Karpas-422 (cell line): ENCODE measurements around the gene MRAS. TPM values are rescaled to one million over a fixed set of nuclear protein-coding genes. Genes with fewer than 3 reads are reported as not detected.

Experiments
- DNase-seq: peaks from one replicate; pipeline ENCODE4 v3.0.0-alpha.2; 2015
- H2AFZ ChIP-seq: fragments of 200-600 bp; sonication (generic); 2 replicates; pipeline ENCODE4 v1.6.1; 2014; ENCODE audit warnings: antibody characterized with exemption, low read length, mixed read lengths
- H3K27ac ChIP-seq: fragments of 200-600 bp; sonication (generic); 2 replicates; pipeline ENCODE4 v1.5.1; 2014; ENCODE audit warnings: mild to moderate bottlenecking, low read length, moderate library complexity
- H3K27me3 ChIP-seq: fragments of 200-600 bp; sonication (generic); 2 replicates; pipeline ENCODE4 v1.6.1; 2014; ENCODE audit warnings: low read length, mixed read lengths
- H3K36me3 ChIP-seq: fragments of 200-600 bp; sonication (generic); 2 replicates; pipeline ENCODE4 v1.6.1; 2014; ENCODE audit warnings: low read length, mixed read lengths; ENCODE audit not compliant: insufficient read depth
- H3K4me1 ChIP-seq: fragments of 200-600 bp; sonication (generic); 2 replicates; pipeline ENCODE4 v1.6.1; 2014; ENCODE audit warnings: mild to moderate bottlenecking, low read length, mixed read lengths
- H3K4me2 ChIP-seq: fragments of 200-600 bp; sonication (generic); 2 replicates; pipeline ENCODE4 v1.6.1; 2014; ENCODE audit warnings: low read length, low read depth, mild to moderate bottlenecking; ENCODE audit not compliant: poor library complexity, severe bottlenecking
- H3K4me3 ChIP-seq: fragments of 200-600 bp; sonication (generic); 2 replicates; pipeline ENCODE4 v1.5.1; 2014; ENCODE audit warnings: mild to moderate bottlenecking, antibody characterized with exemption, low read length, mixed read lengths
- H3K79me2 ChIP-seq: fragments of 200-600 bp; sonication (generic); 2 replicates; pipeline ENCODE4 v1.6.1; 2014; ENCODE audit warnings: mild to moderate bottlenecking, low read length, mixed read lengths
- H3K9ac ChIP-seq: fragments of 200-600 bp; sonication (generic); 2 replicates; pipeline ENCODE4 v1.6.0; 2014; ENCODE audit warnings: low read length
- H3K9me2 ChIP-seq: fragments of 200-600 bp; sonication (generic), shearing (Covaris generic); replicated peaks from 2 replicates; pipeline ENCODE4 v1.6.0; 2014; ENCODE audit warnings: mild to moderate bottlenecking, low read length, moderate library complexity; ENCODE audit not compliant: insufficient read depth
- H3K9me3 ChIP-seq: fragments of 300-700, 200-600 bp; sonication (generic); 2 replicates; pipeline ENCODE4 v1.6.1; 2014; ENCODE audit warnings: low read length, mixed read lengths
- H4K20me1 ChIP-seq: fragments of 200-600 bp; sonication (generic); 2 replicates; pipeline ENCODE4 v1.6.1; 2014; ENCODE audit warnings: mild to moderate bottlenecking, antibody characterized with exemption, low read length, low read depth; ENCODE audit not compliant: insufficient read depth
- total RNA-seq: library from RNA; depleted of rRNA; stranded (reverse); fragments of >200 nt; shearing (Covaris generic); gene quantifications from 2 replicates; pipeline ENCODE4 v1.2.3, GENCODE V29; 2014; ENCODE audit warnings: low replicate concordance

MRAS gene
- total RNA-seq, 1 experiment from 2014 or later: not detected

DNA sequence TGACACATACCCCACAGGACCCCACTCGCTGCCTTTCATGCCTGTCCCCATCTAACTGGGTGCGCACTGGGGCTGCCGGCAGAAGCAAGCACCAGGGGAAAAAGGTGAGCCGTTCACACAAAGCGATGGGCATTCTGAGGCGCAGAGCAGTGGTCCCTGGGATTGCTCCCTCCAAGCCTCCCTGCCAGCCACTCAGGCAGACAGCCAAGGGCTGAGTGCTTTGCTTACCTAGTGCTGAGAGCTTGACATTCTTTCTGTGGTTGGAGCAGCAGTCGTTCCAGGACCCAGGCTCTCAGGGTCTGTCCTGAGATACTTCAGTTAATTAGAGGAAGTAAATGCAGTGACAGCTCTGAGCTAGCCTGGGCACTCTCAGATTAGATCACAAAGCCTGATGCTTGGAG, 91.7 kb downstream of the MRAS start:
- Histone ChIP-seq H3K9ac (no peak overlapping the region), H3K9me2 (no peaks in the 10 kb centered on the region), H3K9me3 (no peaks in the 10 kb centered on the region), H3K27ac (no peak overlapping the region), H3K4me3 (no peak overlapping the region), H3K79me2 (no peaks in the 10 kb centered on the region), H3K4me2 (no peak overlapping the region), H3K4me1 (no peaks in the 10 kb centered on the region), H3K36me3 (no peaks in the 10 kb centered on the region), H4K20me1 (no peaks in the 10 kb centered on the region), H2AFZ (no peak overlapping the region), H3K27me3 (no peaks in the 10 kb centered on the region)
- no peak for DNase-seq

DNA sequence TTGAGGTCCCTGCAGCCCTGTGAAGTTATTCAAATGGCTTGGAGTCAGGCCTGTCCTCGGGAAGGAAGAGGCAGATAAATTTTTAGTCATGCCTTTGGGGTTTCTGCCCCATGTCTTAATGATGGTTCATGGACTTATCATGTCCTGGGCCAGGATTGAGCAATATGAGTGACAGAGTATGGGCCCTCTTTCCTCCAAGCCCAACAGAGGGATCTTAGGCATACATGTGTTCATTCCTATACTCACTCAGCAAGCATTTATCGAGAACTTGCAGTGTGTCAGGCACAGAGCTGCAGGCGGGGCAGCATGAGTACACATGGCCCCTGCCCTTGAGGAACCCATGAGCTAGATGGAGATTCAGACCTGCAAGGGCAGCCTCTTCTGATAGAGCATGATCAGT, 92.2 kb downstream of the MRAS start:
- Histone ChIP-seq H3K27me3 (no peaks in the 10 kb centered on the region), H3K4me3 (no peak overlapping the region), H3K9me3 (no peaks in the 10 kb centered on the region), H3K36me3 (no peaks in the 10 kb centered on the region), H3K4me2 (no peak overlapping the region), H3K27ac (no peak overlapping the region), H2AFZ (no peak overlapping the region), H3K9me2 (no peaks in the 10 kb centered on the region), H3K79me2 (no peaks in the 10 kb centered on the region), H4K20me1 (no peaks in the 10 kb centered on the region), H3K9ac (no peak overlapping the region), H3K4me1 (no peaks in the 10 kb centered on the region)
- no peak for DNase-seq

DNA sequence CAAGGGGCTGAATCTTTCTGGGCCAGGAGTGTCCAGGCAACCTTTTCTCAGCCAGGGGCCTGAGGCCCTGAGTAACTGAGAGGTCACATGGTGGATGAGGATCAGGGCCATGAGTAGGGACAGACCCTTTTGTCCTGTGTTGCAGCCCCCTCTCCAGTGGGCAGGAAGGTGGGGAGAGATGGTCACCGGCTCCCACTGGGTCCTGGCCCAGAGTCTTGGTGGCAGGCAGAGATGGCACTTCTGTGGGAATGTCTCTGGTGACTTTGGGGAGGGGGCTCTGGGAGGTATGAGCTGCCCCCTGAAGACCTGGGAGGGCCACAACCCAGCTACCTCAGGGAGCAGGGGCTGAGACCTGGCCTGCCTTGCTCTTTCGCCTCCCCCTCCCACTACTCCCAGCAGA, 92.9 kb downstream of the MRAS start:
- Histone ChIP-seq H3K9ac (no peak overlapping the region), H2AFZ (no peak overlapping the region), H3K27ac (no peak overlapping the region), H3K4me3 (no peak overlapping the region), H3K4me1 (no peaks in the 10 kb centered on the region), H4K20me1 (no peaks in the 10 kb centered on the region), H3K36me3 (no peaks in the 10 kb centered on the region), H3K27me3 (no peaks in the 10 kb centered on the region), H3K4me2 (no peak overlapping the region), H3K9me3 (no peaks in the 10 kb centered on the region), H3K9me2 (no peaks in the 10 kb centered on the region), H3K79me2 (no peaks in the 10 kb centered on the region)
- DNase-seq: no peak

DNA sequence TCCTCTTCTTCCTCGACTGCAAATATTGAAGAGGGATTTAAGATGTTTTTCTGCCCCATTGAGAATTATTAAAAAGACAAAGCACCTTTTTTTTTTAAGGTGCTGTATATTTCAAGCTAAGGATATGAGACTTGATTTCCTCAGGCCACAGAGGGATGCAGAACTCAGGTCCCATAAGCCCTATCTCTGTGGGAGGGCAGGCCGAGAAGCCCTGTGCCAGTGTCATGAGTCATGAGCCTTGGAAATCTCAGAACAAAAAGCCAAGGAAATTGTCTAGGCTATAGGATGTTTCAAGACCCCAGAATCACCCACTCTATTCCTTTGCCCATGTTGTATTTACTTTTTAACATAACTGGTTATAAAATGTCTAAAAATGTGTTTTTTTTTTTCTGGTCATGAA, 93.4 kb downstream of the MRAS start:
- Histone ChIP-seq H2AFZ (no peak overlapping the region), H3K9me3 (no peaks in the 10 kb centered on the region), H3K27ac (no peak overlapping the region), H4K20me1 (no peaks in the 10 kb centered on the region), H3K4me3 (no peak overlapping the region), H3K9me2 (no peaks in the 10 kb centered on the region), H3K27me3 (no peaks in the 10 kb centered on the region), H3K4me1 (no peaks in the 10 kb centered on the region), H3K36me3 (no peaks in the 10 kb centered on the region), H3K79me2 (no peaks in the 10 kb centered on the region), H3K4me2 (no peak overlapping the region), H3K9ac (no peak overlapping the region)
- DNase-seq: no peak

DNA sequence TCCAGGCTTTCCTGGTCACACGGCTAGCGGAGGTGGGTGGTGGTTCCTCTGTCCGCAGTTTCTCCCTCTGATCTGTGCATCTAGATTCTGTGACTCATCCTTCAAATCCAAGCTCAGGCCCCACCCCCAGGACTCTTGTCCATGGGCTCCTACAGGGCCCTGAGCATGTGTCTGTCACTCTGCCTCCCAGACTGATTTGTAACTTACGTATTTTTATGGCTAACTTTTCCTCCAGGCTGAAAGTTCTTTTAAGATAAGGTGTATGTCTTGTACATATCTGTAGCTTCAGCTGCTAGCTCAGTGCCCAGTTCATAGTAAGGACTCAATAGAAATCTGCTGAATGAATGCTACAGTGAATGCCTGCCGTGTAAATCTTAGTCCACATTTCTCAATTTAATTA, 94.1 kb downstream of the MRAS start:
- DNase-seq: no peak
- Histone ChIP-seq H3K4me2 (no peak overlapping the region), H4K20me1 (no peaks in the 10 kb centered on the region), H3K27me3 (no peaks in the 10 kb centered on the region), H3K4me3 (no peak overlapping the region), H2AFZ (no peak overlapping the region), H3K36me3 (no peaks in the 10 kb centered on the region), H3K9me3 (no peaks in the 10 kb centered on the region), H3K4me1 (no peaks in the 10 kb centered on the region), H3K27ac (no peak overlapping the region), H3K9ac (no peak overlapping the region), H3K79me2 (no peaks in the 10 kb centered on the region), H3K9me2 (no peaks in the 10 kb centered on the region)

DNA sequence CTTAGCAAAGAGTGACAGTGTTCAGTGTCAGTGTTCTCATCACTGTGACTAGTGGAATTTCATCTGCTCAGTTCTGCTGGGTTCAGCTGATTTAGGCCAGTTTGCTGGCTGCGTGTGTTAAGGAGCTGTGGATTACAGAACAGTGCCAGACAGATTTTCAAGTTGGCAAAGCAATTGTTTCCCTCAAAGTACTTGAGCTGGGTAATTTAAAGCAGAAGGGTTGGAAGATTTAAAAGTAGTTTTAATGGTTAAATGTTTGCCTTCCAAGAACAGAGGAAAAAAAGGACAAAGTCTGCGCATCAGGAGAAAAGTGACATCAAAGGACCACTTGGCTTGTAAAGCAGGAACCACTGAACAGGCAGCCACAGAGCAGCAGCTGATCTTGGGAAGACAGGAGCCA, 94.7 kb downstream of the MRAS start:
- no peaks in the 10 kb centered on the region for H3K79me2 ChIP-seq
- DNase-seq: no peak
- no peak overlapping the region for H3K4me2 ChIP-seq
- no peaks in the 10 kb centered on the region for H4K20me1 ChIP-seq
- H3K4me3 ChIP-seq: no peak overlapping the region
- no peaks in the 10 kb centered on the region for H3K9me3 ChIP-seq
- no peaks in the 10 kb centered on the region for H3K4me1 ChIP-seq
- no peak overlapping the region for H2AFZ ChIP-seq
- no peaks in the 10 kb centered on the region for H3K36me3 ChIP-seq
- no peak overlapping the region for H3K27ac ChIP-seq
- H3K27me3 ChIP-seq: no peaks in the 10 kb centered on the region
- no peak overlapping the region for H3K9ac ChIP-seq
- no peaks in the 10 kb centered on the region for H3K9me2 ChIP-seq

DNA sequence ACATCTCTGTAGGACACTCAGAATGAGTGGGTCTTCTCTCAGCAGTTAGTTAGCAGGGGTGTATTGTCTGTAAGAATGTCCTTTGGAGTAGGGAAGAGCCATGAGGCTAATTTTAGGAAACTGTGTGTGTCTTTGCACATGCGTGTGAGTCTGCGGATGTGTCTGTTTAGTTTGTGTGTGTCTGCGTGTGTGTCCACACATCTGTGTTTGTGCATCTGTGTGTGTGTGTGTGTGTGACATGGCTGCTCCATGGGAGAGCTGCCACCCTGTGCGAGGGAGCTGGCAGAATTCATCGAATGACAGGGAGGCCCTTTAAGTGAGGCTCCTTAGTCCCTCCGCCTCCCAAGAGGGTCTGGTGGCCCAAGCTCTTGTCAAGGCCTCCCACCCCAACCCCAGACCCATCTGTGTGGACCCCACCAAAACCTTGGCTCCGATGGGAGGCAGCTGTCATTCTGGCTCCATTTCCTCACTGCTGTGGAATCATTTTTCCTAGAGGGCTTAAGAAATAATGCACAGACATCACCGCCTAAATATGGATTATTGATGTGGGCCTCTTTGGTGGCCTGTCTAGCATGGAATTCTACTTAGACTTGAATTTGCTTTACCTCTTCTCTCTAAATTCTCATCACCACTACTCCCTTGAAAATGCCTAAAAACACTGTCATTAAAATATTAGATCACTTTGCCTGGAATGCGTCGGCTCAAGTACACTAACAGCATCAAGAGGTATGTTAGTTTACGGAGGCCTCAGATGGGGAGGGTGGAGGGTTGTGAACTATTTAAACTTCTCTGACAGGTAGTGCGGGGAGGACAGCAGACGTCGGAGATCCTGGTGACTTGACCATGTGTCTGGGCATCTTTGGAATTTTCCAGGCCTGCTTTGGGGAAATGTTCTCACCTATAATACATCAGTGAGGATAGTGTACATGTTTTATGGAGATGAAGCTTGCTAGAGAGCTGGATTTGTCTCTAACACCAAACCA, 95.4 kb downstream of the MRAS start:
- no peaks in the 10 kb centered on the region for H3K9me2 ChIP-seq
- no peak overlapping the region for H3K9ac ChIP-seq

DNA sequence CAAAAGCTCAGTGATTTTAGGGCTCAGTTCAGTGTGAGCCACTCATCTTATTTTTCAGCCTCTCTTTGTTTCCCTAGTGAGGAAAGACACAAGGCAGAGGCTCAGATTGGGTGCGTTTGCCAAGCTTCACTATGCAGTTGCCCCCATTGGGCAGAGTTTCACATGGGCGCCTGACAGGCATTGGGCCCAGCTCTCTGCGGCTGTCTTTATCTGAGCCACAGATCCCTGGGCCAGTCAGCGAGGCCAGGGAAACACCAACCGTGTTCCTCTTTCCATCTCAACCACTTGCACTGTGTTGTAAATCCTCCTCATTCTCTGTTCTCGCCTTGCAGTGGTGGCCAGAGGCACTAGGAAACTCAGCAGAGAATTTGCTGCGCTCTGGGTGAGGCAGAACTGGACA, 96.9 kb downstream of the MRAS start:
- no peaks in the 10 kb centered on the region for H3K4me1 ChIP-seq
- no peaks in the 10 kb centered on the region for H3K79me2 ChIP-seq
- H3K9ac ChIP-seq: no peak overlapping the region
- H3K9me3 ChIP-seq: no peaks in the 10 kb centered on the region
- no peaks in the 10 kb centered on the region for H3K9me2 ChIP-seq
- no peak overlapping the region for H2AFZ ChIP-seq
- H3K27ac ChIP-seq: no peak overlapping the region
- no peak for DNase-seq
- no peaks in the 10 kb centered on the region for H4K20me1 ChIP-seq
- H3K4me2 ChIP-seq: no peak overlapping the region
- H3K36me3 ChIP-seq: no peaks in the 10 kb centered on the region
- no peaks in the 10 kb centered on the region for H3K27me3 ChIP-seq
- no peak overlapping the region for H3K4me3 ChIP-seq

More for the DNA sequence above, 95.4 kb downstream of the MRAS start:
- Histone ChIP-seq H3K27ac (no peak overlapping the region), H3K27me3 (no peaks in the 10 kb centered on the region), H3K4me1 (no peaks in the 10 kb centered on the region), H3K4me2 (no peak overlapping the region), H3K4me3 (no peak overlapping the region), H4K20me1 (no peaks in the 10 kb centered on the region), H3K9me3 (no peaks in the 10 kb centered on the region), H2AFZ (no peak overlapping the region), H3K79me2 (no peaks in the 10 kb centered on the region), H3K36me3 (no peaks in the 10 kb centered on the region)
- DNase-seq: no peak
